CD14-positive monocyte (primary cell): Measurements from ENCODE around the gene EP400. TPM values are rescaled to one million over a fixed set of nuclear protein-coding genes. Genes with fewer than 3 reads are reported as not detected.

Source experiments
- DNase-seq, 3 donors: peaks; one replicate each; pipeline ENCODE4 v3.0.0-alpha.2; 2011 to 2022
- H2AFZ ChIP-seq: 2 replicates; pipeline ENCODE4 v1.6.0; 2012; ENCODE audit warnings: mild to moderate bottlenecking, low read depth, low read length, inconsistent platforms; ENCODE audit not compliant: insufficient read depth, poor library complexity, severe bottlenecking
- H3K27ac ChIP-seq, 2 donors: 1 replicate in 1 of 2; 2 replicates in 1 of 2; pipeline ENCODE4 v1.5.1; 2012 to 2013; ENCODE audit warnings: low read length in 2 of 2, control low read depth in 1 of 2, inconsistent platforms in 1 of 2, low read depth in 1 of 2, mild to moderate bottlenecking in 1 of 2
- H3K27me3 ChIP-seq, 2 donors: one replicate each; pipeline versions ENCODE4 v1.6.0 to v1.6.1; 2011 to 2013; ENCODE audit warnings: low read length in 2 of 2; ENCODE audit not compliant: control insufficient read depth in 2 of 2, insufficient read depth in 2 of 2
- H3K36me3 ChIP-seq, 2 donors: replicated peaks in 1 of 2; 1 replicate in 1 of 2; 2 replicates in 1 of 2; pipeline versions ENCODE4 v1.5.1 to v1.6.1; 2012 to 2013; ENCODE audit warnings: low read length in 2 of 2, control low read depth in 1 of 2, inconsistent platforms in 1 of 2, mild to moderate bottlenecking in 1 of 2; ENCODE audit not compliant: insufficient read depth in 2 of 2, control insufficient read depth in 1 of 2
- H3K4me1 ChIP-seq, 2 donors: 1 replicate in 1 of 2; 2 replicates in 1 of 2; pipeline versions ENCODE4 v1.5.1 to v1.6.1; 2012 to 2013; ENCODE audit warnings: low read length in 2 of 2, control low read depth in 1 of 2, inconsistent platforms in 1 of 2, mild to moderate bottlenecking in 1 of 2, moderate library complexity in 1 of 2; ENCODE audit not compliant: insufficient read depth in 2 of 2, control insufficient read depth in 1 of 2
- H3K4me2 ChIP-seq: replicated peaks from 2 replicates; pipeline ENCODE3; 2012; ENCODE audit warnings: low read length, moderate library complexity, mild to moderate bottlenecking; ENCODE audit not compliant: poor library complexity, severe bottlenecking; ENCODE audit errors: extremely low read depth
- H3K4me3 ChIP-seq, 3 experiments: fragments of 200-600 bp in 1 of 3; sonication (generic) in 1 of 3; replicated peaks in 1 of 3; 1 replicate in 2 of 3; 2 replicates in 1 of 3; pipeline ENCODE4 v1.5.1; 2011 to 2013; ENCODE audit warnings: low read length in 3 of 3, mild to moderate bottlenecking in 3 of 3, control low read depth in 2 of 3, low read depth in 2 of 3, inconsistent platforms in 1 of 3, moderate library complexity in 1 of 3
- H3K79me2 ChIP-seq: 2 replicates; pipeline ENCODE4 v1.6.0; 2012; ENCODE audit warnings: mild to moderate bottlenecking, control low read depth, inconsistent platforms, low read length, moderate library complexity; ENCODE audit not compliant: insufficient read depth
- H3K9ac ChIP-seq: 2 replicates; pipeline ENCODE4 v1.6.0; 2017; ENCODE audit warnings: low read length, mild to moderate bottlenecking; ENCODE audit not compliant: insufficient read depth, poor library complexity, severe bottlenecking
- H3K9me3 ChIP-seq, 2 donors: replicated peaks in 1 of 2; 1 replicate in 1 of 2; 2 replicates in 1 of 2; pipeline versions ENCODE4 v1.5.1 to v1.6.1; 2012 to 2013; ENCODE audit warnings: low read length in 2 of 2, control low read depth in 1 of 2; ENCODE audit not compliant: control insufficient read depth in 1 of 2, insufficient read depth in 1 of 2
- H4K20me1 ChIP-seq: 2 replicates; pipeline ENCODE4 v1.6.0; 2012; ENCODE audit warnings: mild to moderate bottlenecking, low read length, control low read depth, moderate library complexity; ENCODE audit not compliant: insufficient read depth
- H3K27ac Mint-ChIP-seq, 7 donors: one replicate each; pipeline ENCODE4 v1.8.0; 2020; ENCODE audit warnings: mild to moderate bottlenecking in 7 of 7, mixed read lengths in 7 of 7, moderate library complexity in 6 of 7, inconsistent platforms in 2 of 7
- H3K27me3 Mint-ChIP-seq, 3 donors: one replicate each; pipeline ENCODE4 v1.8.0; 2021 to 2022; ENCODE audit warnings: low read depth in 3 of 3, mild to moderate bottlenecking in 3 of 3, mixed read lengths in 3 of 3, moderate library complexity in 3 of 3, inconsistent platforms in 1 of 3
- H3K36me3 Mint-ChIP-seq, 2 donors: one replicate each; pipeline ENCODE4 v1.8.0; 2020; ENCODE audit warnings: mixed read lengths in 2 of 2, inconsistent platforms in 1 of 2, mild to moderate bottlenecking in 1 of 2
- H3K4me1 Mint-ChIP-seq: one replicate; pipeline ENCODE4 v1.8.0; 2020; ENCODE audit warnings: mild to moderate bottlenecking, mixed read lengths
- H3K4me3 Mint-ChIP-seq, 2 donors: one replicate each; pipeline ENCODE4 v1.8.0; 2020; ENCODE audit warnings: mild to moderate bottlenecking in 2 of 2, mixed read lengths in 2 of 2, moderate library complexity in 1 of 2
- H3K9me3 Mint-ChIP-seq, 7 donors: one replicate each; pipeline ENCODE4 v1.8.0; 2020 to 2022; ENCODE audit warnings: mixed read lengths in 7 of 7, mild to moderate bottlenecking in 6 of 7, moderate library complexity in 6 of 7, inconsistent platforms in 2 of 7
- whole genome bisulfite sequencing: methylation state at CpG from one replicate; pipeline ENCODE4 v1.1.5; 2013; ENCODE audit warnings: missing lambda C conversion rate; ENCODE audit not compliant: insufficient coverage; 5-methylcytosine and 5-hydroxymethylcytosine counted together
- intact Hi-C, 2 donors: fragments of 100-400 bp; cut with micrococcal nuclease; formaldehyde crosslinking; loops; one replicate each; pipeline versions ENCODE4 v1.15.0 to v1.15.1; 2023
- polyA plus RNA-seq, 3 donors: library from polyadenylated mRNA; depleted of rRNA in 1 of 3; unstranded in 2 of 3; stranded (reverse) in 1 of 3; fragments of 300-500 nt in 2 of 3; fragments of >200 nt in 1 of 3; fragmentation: Illumina TruSeq in 2 of 3; gene quantifications; 1 replicate in 2 of 3; 2 replicates in 1 of 3; pipeline ENCODE4 v1.2.3, GENCODE V29; 2012 to 2021
- TF ChIP-seq, protein P1 (sequence below): fragments of 200-600 bp; IDR thresholded peaks from one replicate; pipeline ENCODE4 v1.8.0; 2022; ENCODE audit warnings: antibody characterized with exemption, mild to moderate bottlenecking

The EP400 gene
- polyA plus RNA-seq, 3 donors = 0.65 to 12.1 (median 0.81) TPM

DNA sequence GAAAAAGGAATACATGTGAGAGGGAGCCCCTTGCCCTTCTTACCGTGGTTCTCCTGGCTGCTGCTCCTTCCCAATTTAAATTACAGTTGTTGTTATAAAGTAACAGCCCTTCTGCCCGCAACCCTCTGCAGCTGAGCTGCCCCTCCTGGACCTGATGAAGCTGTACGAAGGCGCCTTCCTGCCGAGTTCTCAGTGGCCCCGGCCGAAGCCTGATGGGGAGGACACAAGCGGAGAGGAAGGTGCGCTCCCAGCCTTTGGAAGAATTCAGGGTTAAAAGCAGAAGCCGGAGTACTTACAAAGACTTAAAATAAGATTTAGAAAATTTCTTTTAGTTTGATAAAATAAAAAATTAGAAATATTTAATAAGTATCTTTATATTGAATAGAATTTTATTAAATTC, 55.2 kb downstream of the EP400 start:
- intact Hi-C loops = loop anchor here in 1 of 2 donors (5.0 kb wide), 1 partner anchor 153 kb away; no protein-coding TSS in a partner anchor
- Mint-ChIP-seq H3K4me1 (peaks cover 4% of the 10 kb centered on the region), H3K4me3 (no peak overlapping the region), H3K36me3 (peaks cover 64 to 71% of the 10 kb centered on the region in 2 donors), H3K9me3 (no peaks in the 10 kb centered on the region), H3K27me3 (peaks cover 0 to 1% (median 0%) of the 10 kb centered on the region in 3 donors), H3K27ac (no peak overlapping the region)
- 97% methylated on average over 6 of the region's 10 CpGs for WGBS
- no peak overlapping the region for H3K4me3 ChIP-seq
- no peak overlapping the region for H2AFZ ChIP-seq
- no peak overlapping the region for H3K4me2 ChIP-seq
- no peaks in the 10 kb centered on the region for H4K20me1 ChIP-seq
- no peaks in the 10 kb centered on the region for H3K4me1 ChIP-seq
- peaks cover 40 to 83% of the 10 kb centered on the region in 2 donors for H3K36me3 ChIP-seq
- H3K9me3 ChIP-seq = no peaks in the 10 kb centered on the region
- H3K27ac ChIP-seq = no peak overlapping the region
- no peaks in the 10 kb centered on the region for H3K27me3 ChIP-seq
- TF ChIP-seq, protein P1, sequence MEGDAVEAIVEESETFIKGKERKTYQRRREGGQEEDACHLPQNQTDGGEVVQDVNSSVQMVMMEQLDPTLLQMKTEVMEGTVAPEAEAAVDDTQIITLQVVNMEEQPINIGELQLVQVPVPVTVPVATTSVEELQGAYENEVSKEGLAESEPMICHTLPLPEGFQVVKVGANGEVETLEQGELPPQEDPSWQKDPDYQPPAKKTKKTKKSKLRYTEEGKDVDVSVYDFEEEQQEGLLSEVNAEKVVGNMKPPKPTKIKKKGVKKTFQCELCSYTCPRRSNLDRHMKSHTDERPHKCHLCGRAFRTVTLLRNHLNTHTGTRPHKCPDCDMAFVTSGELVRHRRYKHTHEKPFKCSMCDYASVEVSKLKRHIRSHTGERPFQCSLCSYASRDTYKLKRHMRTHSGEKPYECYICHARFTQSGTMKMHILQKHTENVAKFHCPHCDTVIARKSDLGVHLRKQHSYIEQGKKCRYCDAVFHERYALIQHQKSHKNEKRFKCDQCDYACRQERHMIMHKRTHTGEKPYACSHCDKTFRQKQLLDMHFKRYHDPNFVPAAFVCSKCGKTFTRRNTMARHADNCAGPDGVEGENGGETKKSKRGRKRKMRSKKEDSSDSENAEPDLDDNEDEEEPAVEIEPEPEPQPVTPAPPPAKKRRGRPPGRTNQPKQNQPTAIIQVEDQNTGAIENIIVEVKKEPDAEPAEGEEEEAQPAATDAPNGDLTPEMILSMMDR = no peak
- no peak for DNase-seq
- H3K9ac ChIP-seq = no peak overlapping the region
- H3K79me2 ChIP-seq = no peaks in the 10 kb centered on the region

DNA sequence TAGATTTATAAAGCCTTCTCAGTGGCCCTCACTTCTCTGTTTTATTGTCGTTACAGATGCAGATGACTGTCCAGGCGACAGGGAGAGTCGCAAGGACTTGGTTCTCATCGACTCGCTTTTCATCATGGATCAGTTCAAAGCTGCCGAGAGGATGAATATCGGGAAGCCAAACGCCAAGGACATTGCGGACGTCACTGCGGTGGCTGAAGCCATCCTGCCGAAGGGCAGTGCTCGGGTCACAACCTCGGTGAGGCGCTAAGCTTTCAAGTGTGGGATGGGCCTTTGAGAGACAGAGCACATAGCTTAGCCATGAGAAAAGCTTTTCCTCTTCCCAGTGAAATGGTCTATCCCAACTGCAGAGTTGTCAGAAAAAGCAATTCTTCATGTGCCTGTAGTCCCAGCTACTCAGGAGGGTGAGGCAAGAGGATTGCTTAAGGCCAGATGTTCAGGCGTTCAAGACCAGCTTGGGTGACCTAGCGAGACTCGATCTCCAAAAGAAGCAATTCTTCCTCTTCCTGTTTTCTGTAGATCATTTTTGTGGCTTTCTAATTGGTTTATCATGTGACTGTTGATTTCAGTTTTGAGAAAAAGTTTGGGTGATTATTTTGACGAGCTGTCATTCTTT, 56.4 kb downstream of the EP400 start:
- H3K36me3 ChIP-seq = peaks cover 47 to 85% of the 10 kb centered on the region in 2 donors
- H3K4me1 ChIP-seq = no peaks in the 10 kb centered on the region
- H3K9me3 ChIP-seq = no peaks in the 10 kb centered on the region
- intact Hi-C loops = no loop called here
- no peak overlapping the region for H2AFZ ChIP-seq
- TF ChIP-seq, protein P1 = no peak
- 92% methylated on average over 16 of the region's 19 CpGs for WGBS
- DNase-seq = no peak
- H3K27ac Mint-ChIP-seq = peak overlapping the region in 4 of 7 donors; percentile 23 to 61 (median 46)
- no peaks in the 10 kb centered on the region for H3K9me3 Mint-ChIP-seq
- peaks cover 67 to 76% of the 10 kb centered on the region in 2 donors for H3K36me3 Mint-ChIP-seq
- H3K79me2 ChIP-seq = no peaks in the 10 kb centered on the region
- peaks cover 4% of the 10 kb centered on the region for H3K4me1 Mint-ChIP-seq
- no peak overlapping the region for H3K27ac ChIP-seq
- no peak overlapping the region for H3K9ac ChIP-seq
- no peak overlapping the region for H3K4me3 ChIP-seq
- no peaks in the 10 kb centered on the region for H3K27me3 ChIP-seq
- no peak overlapping the region for H3K4me3 Mint-ChIP-seq
- H3K4me2 ChIP-seq = no peak overlapping the region
- no peaks in the 10 kb centered on the region for H4K20me1 ChIP-seq
- peaks cover 0 to 1% (median 0%) of the 10 kb centered on the region in 3 donors for H3K27me3 Mint-ChIP-seq
